ENCODE data around the gene SLC45A3. TPM values are rescaled to one million over a fixed set of nuclear protein-coding genes. Genes with fewer than 3 reads are reported as not detected.

Gene SLC45A3
- polyA plus RNA-seq, 3 donors = 9.9 to 11.8 (median 10.5) TPM

GRCh38 chr1:205701891-205702290, 21.6 kb upstream of the SLC45A3 start:
- no peak for DNase-seq

GRCh38 chr1:205701420-205701819, 21.1 kb upstream of the SLC45A3 start:
- DNase-seq = no peak

- peak; percentile 71 for DNase-seq
Measured at GRCh38 chr1:205700865-205701401, 20.6 kb upstream of the SLC45A3 start.

GRCh38 chr1:205699416-205699815, 19.1 kb upstream of the SLC45A3 start:
- DNase-seq = no peak

GRCh38 chr1:205698921-205699320, 18.6 kb upstream of the SLC45A3 start:
- DNase-seq = no peak

GRCh38 chr1:205693421-205693991, 13.2 kb upstream of the SLC45A3 start:
- DNase-seq = no peak

GRCh38 chr1:205692423-205692822, 12.1 kb upstream of the SLC45A3 start:
- no peak for DNase-seq

GRCh38 chr1:205690122-205690756, 9.9 kb upstream of the SLC45A3 start:
- no peak for DNase-seq

GRCh38 chr1:205689479-205689878, 9.2 kb upstream of the SLC45A3 start:
- no peak for DNase-seq

- no peak for DNase-seq
Measured at GRCh38 chr1:205688171-205689080, 8.1 kb upstream of the SLC45A3 start.

GRCh38 chr1:205687242-205687641, 6.9 kb upstream of the SLC45A3 start:
- DNase-seq = no peak

GRCh38 chr1:205681364-205681763, 1.1 kb upstream of the SLC45A3 start:
- DNase-seq = no peak

GRCh38 chr1:205678286-205679111, 1.8 kb downstream of the SLC45A3 start:
- DNase-seq = peak; percentile 65

- no peak for DNase-seq
Measured at GRCh38 chr1:205677167-205677566, 3.1 kb downstream of the SLC45A3 start.

GRCh38 chr1:205676597-205676996, 3.7 kb downstream of the SLC45A3 start:
- DNase-seq = no peak

GRCh38 chr1:205676002-205676401, 4.3 kb downstream of the SLC45A3 start:
- no peak for DNase-seq

- no peak for DNase-seq
Measured at GRCh38 chr1:205675247-205675646, 5.1 kb downstream of the SLC45A3 start.

GRCh38 chr1:205672970-205673369, 7.3 kb downstream of the SLC45A3 start:
- no peak for DNase-seq

GRCh38 chr1:205672395-205672889, 7.9 kb downstream of the SLC45A3 start:
- DNase-seq = no peak

GRCh38 chr1:205670611-205671430, 9.5 kb downstream of the SLC45A3 start:
- DNase-seq = no peak

- no peak for DNase-seq
Measured at GRCh38 chr1:205670150-205670446, 10.2 kb downstream of the SLC45A3 start.

All from renal pelvis (tissue), 4 donors.